ENCODE measurements around the gene ISLR2.

The ISLR2 gene

GRCh38 chr15:74137537-74137894 lies 7.1 kb downstream of the ISLR2 start:
- Histone ChIP-seq H3K27ac (ENCODE audit: low read depth, low read length) (no peak overlapping the region), H3K79me2 (ENCODE audit: control insufficient read depth, insufficient read depth, low read length, unreplicated experiment) (no peaks in the 10 kb centered on the region), H3K27me3 (ENCODE audit: insufficient read depth, low read length) (peaks cover 19% of the 10 kb centered on the region), H3K4me1 (ENCODE audit: control insufficient read depth, insufficient read depth, low read length, unreplicated experiment) (peaks cover 12% of the 10 kb centered on the region), H2AFZ (ENCODE audit: low read length, unreplicated experiment) (no peak overlapping the region), H3K36me3 (ENCODE audit: insufficient read depth, low read length) (no peaks in the 10 kb centered on the region), H3K4me3 (ENCODE audit: low read depth, low read length) (no peak overlapping the region)

- Histone ChIP-seq H2AFZ (ENCODE audit: low read length, unreplicated experiment) (no peak overlapping the region), H3K4me3 (ENCODE audit: low read depth, low read length) (no peak overlapping the region), H3K36me3 (ENCODE audit: insufficient read depth, low read length) (no peaks in the 10 kb centered on the region), H3K4me1 (ENCODE audit: control insufficient read depth, insufficient read depth, low read length, unreplicated experiment) (peaks cover 12% of the 10 kb centered on the region), H3K79me2 (ENCODE audit: control insufficient read depth, insufficient read depth, low read length, unreplicated experiment) (no peaks in the 10 kb centered on the region), H3K27ac (ENCODE audit: low read depth, low read length) (no peak overlapping the region), H3K27me3 (ENCODE audit: insufficient read depth, low read length) (peaks cover 8% of the 10 kb centered on the region; the same call in 1 of the 2 replicates)
These were observed 8.3 kb downstream of the ISLR2 start for GRCh38 chr15:74138642-74139041.

GRCh38 chr15:74141591-74141990 lies 11.2 kb downstream of the ISLR2 start:
- Histone ChIP-seq H2AFZ (ENCODE audit: low read length, unreplicated experiment) (no peak overlapping the region), H3K4me1 (ENCODE audit: control insufficient read depth, insufficient read depth, low read length, unreplicated experiment) (peaks cover 12% of the 10 kb centered on the region)

GRCh38 chr15:74144153-74144775 lies 13.9 kb downstream of the ISLR2 start:
- Histone ChIP-seq H3K27me3 (ENCODE audit: insufficient read depth, low read length) (peaks cover 24% of the 10 kb centered on the region), H3K4me1 (ENCODE audit: control insufficient read depth, insufficient read depth, low read length, unreplicated experiment) (peaks cover 4% of the 10 kb centered on the region), H2AFZ (ENCODE audit: low read length, unreplicated experiment) (no peak overlapping the region), H3K36me3 (ENCODE audit: insufficient read depth, low read length) (no peaks in the 10 kb centered on the region), H3K27ac (ENCODE audit: low read depth, low read length) (no peak overlapping the region), H3K4me3 (ENCODE audit: low read depth, low read length) (no peak overlapping the region), H3K79me2 (ENCODE audit: control insufficient read depth, insufficient read depth, low read length, unreplicated experiment) (no peaks in the 10 kb centered on the region)

More at GRCh38 chr15:74141591-74141990, 11.2 kb downstream of the ISLR2 start:
- Histone ChIP-seq H3K36me3 (ENCODE audit: insufficient read depth, low read length) (no peaks in the 10 kb centered on the region), H3K4me3 (ENCODE audit: low read depth, low read length) (no peak overlapping the region), H3K79me2 (ENCODE audit: control insufficient read depth, insufficient read depth, low read length, unreplicated experiment) (no peaks in the 10 kb centered on the region), H3K27ac (ENCODE audit: low read depth, low read length) (no peak overlapping the region), H3K27me3 (ENCODE audit: insufficient read depth, low read length) (peaks cover 6% of the 10 kb centered on the region)

GRCh38 chr15:74146277-74146800 lies 16.0 kb downstream of the ISLR2 start:
- Histone ChIP-seq H3K4me3 (ENCODE audit: low read depth, low read length) (no peak overlapping the region), H3K4me1 (ENCODE audit: control insufficient read depth, insufficient read depth, low read length, unreplicated experiment) (peaks cover 4% of the 10 kb centered on the region), H3K79me2 (ENCODE audit: control insufficient read depth, insufficient read depth, low read length, unreplicated experiment) (no peaks in the 10 kb centered on the region), H2AFZ (ENCODE audit: low read length, unreplicated experiment) (no peak overlapping the region), H3K36me3 (ENCODE audit: insufficient read depth, low read length) (no peaks in the 10 kb centered on the region), H3K27ac (ENCODE audit: low read depth, low read length) (no peak overlapping the region), H3K27me3 (ENCODE audit: insufficient read depth, low read length) (peaks cover 24% of the 10 kb centered on the region)

- Histone ChIP-seq H3K79me2 (ENCODE audit: control insufficient read depth, insufficient read depth, low read length, unreplicated experiment) (no peaks in the 10 kb centered on the region), H2AFZ (ENCODE audit: low read length, unreplicated experiment) (no peak overlapping the region)
These were observed 16.7 kb downstream of the ISLR2 start for GRCh38 chr15:74147051-74147450.

GRCh38 chr15:74155766-74156417 lies 25.5 kb downstream of the ISLR2 start:
- Histone ChIP-seq H3K4me3 (ENCODE audit: low read depth, low read length) (no peak overlapping the region), H3K79me2 (ENCODE audit: control insufficient read depth, insufficient read depth, low read length, unreplicated experiment) (no peaks in the 10 kb centered on the region), H3K27ac (ENCODE audit: low read depth, low read length) (no peak overlapping the region), H3K4me1 (ENCODE audit: control insufficient read depth, insufficient read depth, low read length, unreplicated experiment) (peaks cover 9% of the 10 kb centered on the region), H3K27me3 (ENCODE audit: insufficient read depth, low read length) (no peaks in the 10 kb centered on the region), H3K36me3 (ENCODE audit: insufficient read depth, low read length) (no peaks in the 10 kb centered on the region), H2AFZ (ENCODE audit: low read length, unreplicated experiment) (no peak overlapping the region)

More at GRCh38 chr15:74147051-74147450, 16.7 kb downstream of the ISLR2 start:
- Histone ChIP-seq H3K27me3 (ENCODE audit: insufficient read depth, low read length) (peaks cover 24% of the 10 kb centered on the region), H3K4me3 (ENCODE audit: low read depth, low read length) (no peak overlapping the region), H3K4me1 (ENCODE audit: control insufficient read depth, insufficient read depth, low read length, unreplicated experiment) (no peaks in the 10 kb centered on the region), H3K36me3 (ENCODE audit: insufficient read depth, low read length) (no peaks in the 10 kb centered on the region), H3K27ac (ENCODE audit: low read depth, low read length) (no peak overlapping the region)

- Histone ChIP-seq H3K27me3 (ENCODE audit: insufficient read depth, low read length) (no peaks in the 10 kb centered on the region), H3K79me2 (ENCODE audit: control insufficient read depth, insufficient read depth, low read length, unreplicated experiment) (no peaks in the 10 kb centered on the region), H2AFZ (ENCODE audit: low read length, unreplicated experiment) (no peak overlapping the region), H3K4me1 (ENCODE audit: control insufficient read depth, insufficient read depth, low read length, unreplicated experiment) (peaks cover 9% of the 10 kb centered on the region), H3K4me3 (ENCODE audit: low read depth, low read length) (no peak overlapping the region), H3K27ac (ENCODE audit: low read depth, low read length) (no peak overlapping the region), H3K36me3 (ENCODE audit: insufficient read depth, low read length) (no peaks in the 10 kb centered on the region)
These were observed 26.5 kb downstream of the ISLR2 start for GRCh38 chr15:74156678-74157411.

DNA sequence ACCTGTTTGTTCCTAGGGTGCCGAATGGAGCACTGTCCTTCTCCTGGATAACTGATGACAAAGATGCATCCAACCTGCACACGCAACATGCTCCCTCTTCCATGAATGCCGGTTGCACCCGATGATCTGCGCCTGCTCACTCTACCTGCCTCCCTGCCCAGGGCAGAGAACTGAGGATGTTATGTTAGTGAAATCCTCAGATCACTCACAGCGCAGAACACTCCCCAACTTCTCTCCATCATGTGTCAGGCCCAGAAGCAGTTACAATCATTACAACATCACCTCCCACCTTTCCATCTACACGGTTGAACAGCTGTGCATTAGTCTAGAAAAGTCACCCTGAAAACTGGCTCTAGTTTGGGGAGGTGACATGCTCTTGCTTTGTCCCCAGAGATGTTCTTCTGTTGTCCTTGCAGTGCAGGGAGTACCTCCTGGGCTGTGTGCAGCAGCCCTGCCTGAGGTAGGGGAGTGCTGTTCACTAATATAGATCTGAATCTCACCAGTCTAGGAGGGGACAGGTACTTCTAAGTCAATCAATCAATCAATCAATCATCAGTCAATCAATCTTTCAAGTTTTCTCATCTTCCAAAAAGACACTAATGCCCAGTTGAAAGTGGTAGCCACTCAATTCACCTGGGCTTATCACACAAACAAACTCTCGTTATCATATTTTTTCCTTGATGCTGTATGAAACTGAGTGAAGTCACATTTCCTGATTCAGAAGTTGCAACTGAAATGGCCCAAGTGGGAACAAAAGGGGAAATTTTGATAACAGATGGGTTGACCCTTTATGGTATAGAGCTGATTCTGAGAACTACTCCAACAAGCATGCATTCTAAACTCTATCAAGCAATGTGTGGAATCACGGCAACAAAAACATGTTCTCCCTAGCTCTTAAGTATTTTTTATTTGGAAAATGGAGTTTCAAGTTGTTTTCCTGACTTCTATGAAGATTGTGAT lies 27.8 kb downstream of the ISLR2 start:
- Histone ChIP-seq H3K4me3 (ENCODE audit: low read depth, low read length) (no peak overlapping the region), H3K27me3 (ENCODE audit: insufficient read depth, low read length) (no peaks in the 10 kb centered on the region), H2AFZ (ENCODE audit: low read length, unreplicated experiment) (no peak overlapping the region), H3K36me3 (ENCODE audit: insufficient read depth, low read length) (no peaks in the 10 kb centered on the region), H3K79me2 (ENCODE audit: control insufficient read depth, insufficient read depth, low read length, unreplicated experiment) (no peaks in the 10 kb centered on the region), H3K4me1 (ENCODE audit: control insufficient read depth, insufficient read depth, low read length, unreplicated experiment) (peaks cover 9% of the 10 kb centered on the region), H3K27ac (ENCODE audit: low read depth, low read length) (no peak overlapping the region)
